ENCODE measurements around the gene PLXNC1. TPM values are rescaled to one million over a fixed set of nuclear protein-coding genes. Genes with fewer than 3 reads are reported as not detected.

PLXNC1 gene
- total and polyA plus RNA-seq, 9 of the 15 experiments (the other 6 are each of a cell fraction or from before 2014, with no cell fraction given): 0.08 to 0.87 (median 0.28) TPM

- Histone ChIP-seq H3K9me1 (ENCODE audit: control insufficient read depth, insufficient read depth, low read length) (no peaks in the 10 kb centered on the region), H2AFZ (ENCODE audit: low read depth, low read length) (peak overlapping the region; percentile 61), H3K4me1 (replicated peaks in 1 of 2; ENCODE audit: control insufficient read depth in 2 of 2, insufficient read depth in 2 of 2, low read length in 2 of 2) (peaks cover 0 to 27% of the 10 kb centered on the region in 2 experiments; a peak in 3 of 5 replicates), H3K27me3 (ENCODE audit: control insufficient read depth in 2 of 2, insufficient read depth in 2 of 2, low read length in 2 of 2) (peaks cover 13 to 17% of the 10 kb centered on the region in 2 experiments; a peak in 4 of 5 replicates), H4K20me1 (replicated peaks; ENCODE audit: control insufficient read depth, insufficient read depth, low read length) (no peaks in the 10 kb centered on the region), H3K79me2 (ENCODE audit: control insufficient read depth, insufficient read depth, low read length) (no peaks in the 10 kb centered on the region), H3K9ac (ENCODE audit: insufficient read depth in 1 of 2, low read depth in 2 of 2, low read length in 2 of 2) (no peak overlapping the region), H3K9me3 (replicated peaks; ENCODE audit: control insufficient read depth, insufficient read depth, low read depth, low read length) (no peaks in the 10 kb centered on the region), H3K4me3 (no peak overlapping the region), H3K4me2 (ENCODE audit: insufficient read depth, low read length) (peak overlapping the region; percentile 14; the same call in 1 of the 2 replicates), H3K36me3 (ENCODE audit: control insufficient read depth, insufficient read depth, low read length) (no peaks in the 10 kb centered on the region), H3K27ac (ENCODE audit: extremely low read depth, low read depth, low read length) (0 out of 3 replicates have a peak overlapping the region, but pooled peaks have one; percentile 1)
- intact Hi-C loops (cut with micrococcal nuclease): no loop called here
- ChIA-PET POLR2A (interaction anchor here (0.6 to 0.9 kb wide), 3 partner anchors 10 to 21 kb away, joined by 3 to 4 read pairs (median 3); no protein-coding TSS in a partner anchor), CTCF (ENCODE audit: low intra/inter-chr PET ratio) (interaction anchor here (0.6 to 0.7 kb wide), 2 partner anchors 8 to 9 kb away, joined by 3 to 4 read pairs; no protein-coding TSS in a partner anchor)
- FAIRE-seq: peak; percentile 63
- in situ Hi-C loops (cut with MboI): no loop called here
- peak; percentile 80 for ATAC-seq
- BruUV-seq (replicated peaks): no TSS peak
- WGBS (ENCODE audit: insufficient coverage, low coverage, missing lambda C conversion rate): 12% methylated on average over 11 of the region's 11 CpGs
- peak in 2 of 4 experiments; percentile 32 to 54 for DNase-seq (ENCODE audit: extremely low read depth in 1 of 4, low spot score in 3 of 4)
- TF ChIP-seq KDM1A (IDR thresholded peaks at IDR 0.05) (no peak), TEAD4 (IDR thresholded peaks at IDR 0.05; ENCODE audit: low read length) (peak; percentile 30; the same call in 1 of the 2 replicates), TEAD4 (CRISPR knock-in tag; IDR thresholded peaks at IDR 0.05; ENCODE audit: borderline replicate concordance) (no peak), ZBTB33 (CRISPR knock-in tag; IDR thresholded peaks at IDR 0.05) (no peak), ZNF311 (CRISPR knock-in tag; IDR thresholded peaks at IDR 0.05) (0 out of 2 replicates have a peak, but pooled peaks have one; percentile 62), RHOXF2B (CRISPR knock-in tag; conservative IDR thresholded peaks at IDR 0.05) (no peak), ARID4B (CRISPR knock-in tag; IDR thresholded peaks at IDR 0.05) (no peak), E4F1 (CRISPR knock-in tag; IDR thresholded peaks at IDR 0.05; ENCODE audit: borderline replicate concordance) (no peak), ERF (CRISPR knock-in tag; IDR thresholded peaks at IDR 0.05) (0 out of 2 replicates have a peak, but pooled peaks have one; percentile 45), ARNT (IDR thresholded peaks at IDR 0.05) (no peak), HOXB6 (CRISPR knock-in tag; IDR thresholded peaks at IDR 0.05; ENCODE audit: borderline replicate concordance) (no peak)
Observed at GRCh38 chr12:94244165-94245133, 96.1 kb downstream of the PLXNC1 start.

Measured in K562 (cell line).